HepG2 (cell line): Measurements from ENCODE around the gene LAMB3. TPM values are rescaled to one million over a fixed set of nuclear protein-coding genes. Genes with fewer than 3 reads are reported as not detected.

Source experiments
- ATAC-seq: fragments of 200-7000 bp; cut with Tn5 transposase; 3 replicates; pipeline ENCODE4 v1.9.1; 2020; ENCODE audit warnings: mild to moderate bottlenecking, moderate library complexity
- BruUV-seq: library from RNA; stranded (reverse); fragments of 400-500 nt; replicated peaks from 2 replicates; lab custom pipeline; 2021; lab: Mats Ljungman, UMichigan
- CTCF ChIA-PET: fragments of 300-600 bp; formaldehyde crosslinking; extraction: SDS; loops from one replicate; lab custom pipeline; 2021; ENCODE audit warnings: low total read pairs, inconsistent platforms, low intra/inter-chr PET ratio; lab: Yijun Ruan, JAX
- POLR2A ChIA-PET: fragments of 350-600 bp; sonication (Branson Sonifier 250); formaldehyde crosslinking; loops from one replicate; lab custom pipeline; 2020; ENCODE audit warnings: antibody characterized with exemption, inconsistent platforms; lab: Yijun Ruan, JAX
- DNase-seq: peaks from one replicate; pipeline ENCODE4 v3.0.0-alpha.2; 2015; ENCODE audit warnings: low spot score
- FAIRE-seq: peaks from 3 replicates; lab custom pipeline; 2011; peaks lifted over from hg19 to GRCh38; lab: Jason Lieb, UNC
- H2AFZ ChIP-seq: one replicate; pipeline ENCODE4 v1.6.1; 2011; ENCODE audit warnings: low read length, inconsistent platforms
- H3K27ac ChIP-seq: fragments of 300-600 bp; 3 replicates; pipeline ENCODE4 v1.8.0; 2011; ENCODE audit warnings: mixed run types, mild to moderate bottlenecking, mixed read lengths, low read length, inconsistent platforms; ENCODE audit not compliant: insufficient read depth; ENCODE audit errors: extremely low read length
- H3K27me3 ChIP-seq, 2 experiments: fragments of 200-600 bp in 1 of 2; 2 replicates in 1 of 2; 3 replicates in 1 of 2; pipeline versions ENCODE4 v1.6.0 to v1.8.0; 2011; ENCODE audit warnings: low read length in 2 of 2, mild to moderate bottlenecking in 2 of 2, moderate library complexity in 2 of 2, inconsistent platforms in 1 of 2; ENCODE audit not compliant: insufficient read depth in 2 of 2, control insufficient read depth in 1 of 2
- H3K36me3 ChIP-seq, 2 experiments: fragments of 200-600 bp in 1 of 2; replicated peaks in 1 of 2; 2 replicates in 1 of 2; 3 replicates in 1 of 2; pipeline versions ENCODE4 v1.5.1 to v1.8.0; 2011; ENCODE audit warnings: low read length in 2 of 2, inconsistent platforms in 1 of 2; ENCODE audit not compliant: insufficient read depth in 2 of 2, control insufficient read depth in 1 of 2
- H3K4me1 ChIP-seq: 2 replicates; pipeline ENCODE4 v1.5.1; 2012; ENCODE audit warnings: low read length, inconsistent platforms; ENCODE audit not compliant: insufficient read depth
- H3K4me2 ChIP-seq: 2 replicates; pipeline ENCODE4 v1.6.0; 2011; ENCODE audit warnings: low read depth, low read length, inconsistent platforms
- H3K4me3 ChIP-seq, 3 experiments: fragments of 200-600 bp in 1 of 3; sonication (generic), shearing (Covaris generic) in 1 of 3; replicated peaks in 1 of 3; 2 replicates each; pipeline ENCODE4 v1.5.1; 2011 to 2016; ENCODE audit warnings: low read length in 3 of 3, inconsistent platforms in 2 of 3, low read depth in 2 of 3, mild to moderate bottlenecking in 2 of 3, control low read depth in 1 of 3, mixed read lengths in 1 of 3; ENCODE audit not compliant: insufficient read depth in 1 of 3
- H3K79me2 ChIP-seq: one replicate; pipeline ENCODE4 v1.6.1; 2011; ENCODE audit warnings: low read length, inconsistent platforms; ENCODE audit not compliant: insufficient read depth
- H3K9ac ChIP-seq: 2 replicates; pipeline ENCODE4 v1.6.0; 2011; ENCODE audit warnings: mild to moderate bottlenecking, low read depth, low read length, inconsistent platforms; ENCODE audit not compliant: insufficient read depth
- H3K9me3 ChIP-seq: 2 replicates; pipeline ENCODE4 v1.5.1; 2012; ENCODE audit warnings: mild to moderate bottlenecking, low read length
- H4K20me1 ChIP-seq: 2 replicates; pipeline ENCODE4 v1.6.0; 2011; ENCODE audit warnings: inconsistent platforms, mild to moderate bottlenecking, low read length, moderate library complexity; ENCODE audit not compliant: insufficient read depth
- ATF7-NPFF ChIP-seq: sonication (generic); formaldehyde crosslinking; IDR thresholded peaks from 2 replicates; pipeline ENCODE4 v1.8.1; 2023; ENCODE audit warnings: mild to moderate bottlenecking, low read depth, missing genetic modification reagents, moderate library complexity
- IKZF4 ChIP-seq: sonication (generic); formaldehyde crosslinking; IDR thresholded peaks from 2 replicates; pipeline ENCODE4 v1.5.1; 2020; ENCODE audit warnings: borderline replicate concordance, mild to moderate bottlenecking, low read depth, missing genetic modification reagents; ENCODE audit errors: not compliant biosample characterization
- MXI1 ChIP-seq: IDR thresholded peaks from 3 replicates; pipeline ENCODE4 v1.6.1; 2012; ENCODE audit warnings: low read depth, low read length, inconsistent platforms, borderline replicate concordance
- NFATC3 ChIP-seq: sonication (generic); formaldehyde crosslinking; IDR thresholded peaks from 2 replicates; pipeline ENCODE4 v1.5.1; 2020; ENCODE audit warnings: mild to moderate bottlenecking, missing genetic modification reagents
- SIX4 ChIP-seq: sonication (generic); formaldehyde crosslinking; IDR thresholded peaks from 2 replicates; pipeline ENCODE4 v1.4.0; 2020; ENCODE audit warnings: missing genetic modification reagents
- SP1 ChIP-seq, 2 experiments: fragments of 450-650 bp in 1 of 2; sonication (generic) in 1 of 2; formaldehyde crosslinking in 1 of 2; IDR thresholded peaks; 2 replicates each; pipeline versions ENCODE4 v1.4.0 to v1.6.1; 2016 to 2020; ENCODE audit warnings: missing genetic modification reagents in 1 of 2
- SPEN ChIP-seq: sonication (generic); formaldehyde crosslinking; IDR thresholded peaks from 2 replicates; pipeline ENCODE4 v1.5.1; 2020; ENCODE audit warnings: low read depth, mild to moderate bottlenecking, missing genetic modification reagents
- TBP ChIP-seq: sonication (generic); formaldehyde crosslinking; IDR thresholded peaks from 2 replicates; pipeline ENCODE4 v1.5.0; 2020; ENCODE audit warnings: missing genetic modification reagents
- ZNF329 ChIP-seq: sonication (generic); formaldehyde crosslinking; IDR thresholded peaks from 2 replicates; pipeline ENCODE4 v1.9.0; 2021; ENCODE audit warnings: low read depth, mild to moderate bottlenecking, missing genetic modification reagents
- ZNF660 ChIP-seq: sonication (generic); formaldehyde crosslinking; IDR thresholded peaks from 2 replicates; pipeline ENCODE4 v1.5.1; 2020; ENCODE audit warnings: mild to moderate bottlenecking, low read depth, missing genetic modification reagents, borderline replicate concordance
- ZNF773 ChIP-seq: sonication (generic); formaldehyde crosslinking; IDR thresholded peaks from 2 replicates; pipeline ENCODE4 v1.4.0; 2020; ENCODE audit warnings: missing genetic modification reagents, borderline replicate concordance
- ZNF781 ChIP-seq: sonication (generic); formaldehyde crosslinking; IDR thresholded peaks from 2 replicates; pipeline ENCODE4 v1.5.1; 2020; ENCODE audit warnings: borderline replicate concordance, mild to moderate bottlenecking, missing genetic modification reagents; ENCODE audit errors: not compliant biosample characterization
- ZNF782 ChIP-seq: sonication (generic); formaldehyde crosslinking; IDR thresholded peaks from 2 replicates; pipeline ENCODE4 v1.4.0; 2020; ENCODE audit warnings: missing genetic modification reagents, mild to moderate bottlenecking, borderline replicate concordance
- WGBS: methylation state at CpG from one replicate; pipeline ENCODE4 v1.1.6; 2017; ENCODE audit warnings: low lambda C conversion rate; 5-methylcytosine and 5-hydroxymethylcytosine counted together
- in situ Hi-C: cut with HindIII; loops from 2 replicates; pipeline ENCODE4 v1.10.0; 2017; ENCODE audit warnings: low pct_unique_long_range_greater_than_20kb; ENCODE audit not compliant: extremely low pct_ligation_motif_present
- intact Hi-C: fragments of 100-400 bp; cut with micrococcal nuclease; formaldehyde crosslinking; loops from one replicate; pipeline ENCODE4 v1.10.0; 2022; ENCODE audit not compliant: unreplicated experiment
- polyA plus RNA-seq, 8 experiments: library from polyadenylated mRNA; depleted of rRNA in 3 of 8; stranded (reverse) in 7 of 8; unstranded in 1 of 8; fragments of >200 nt; fragmentation: Illumina TruSeq in 4 of 8; extraction: Trizol in 4 of 8; gene quantifications; 2 replicates each; pipeline versions ENCODE4 v1.2.1 to v1.2.3, GENCODE V29; 2011 to 2016; ENCODE audit warnings: low read depth in 4 of 8, missing spikeins in 1 of 8, mixed read lengths in 1 of 8; ENCODE audit not compliant: insufficient read depth in 1 of 8
- total RNA-seq, 5 experiments: library from RNA; depleted of rRNA; stranded (reverse); fragments of >200 nt; fragmentation: Illumina TruSeq; extraction: Trizol; gene quantifications; 2 replicates each; pipeline ENCODE4 v1.2.3, GENCODE V29; 2016; ENCODE audit warnings: low read depth in 1 of 5
- TF ChIP-seq, protein P1 (sequence below): IDR thresholded peaks from 2 replicates; pipeline ENCODE4 v1.6.1; 2016
- TF ChIP-seq, protein P2 (sequence below): IDR thresholded peaks from 2 replicates; pipeline ENCODE4 v1.6.1; 2016; ENCODE audit warnings: low read depth, borderline replicate concordance

Gene LAMB3
- total and polyA plus RNA-seq, 2 of the 13 experiments (the other 11 are each of a cell fraction or from before 2014, with no cell fraction given) = 0.18 to 0.24 TPM

DNA sequence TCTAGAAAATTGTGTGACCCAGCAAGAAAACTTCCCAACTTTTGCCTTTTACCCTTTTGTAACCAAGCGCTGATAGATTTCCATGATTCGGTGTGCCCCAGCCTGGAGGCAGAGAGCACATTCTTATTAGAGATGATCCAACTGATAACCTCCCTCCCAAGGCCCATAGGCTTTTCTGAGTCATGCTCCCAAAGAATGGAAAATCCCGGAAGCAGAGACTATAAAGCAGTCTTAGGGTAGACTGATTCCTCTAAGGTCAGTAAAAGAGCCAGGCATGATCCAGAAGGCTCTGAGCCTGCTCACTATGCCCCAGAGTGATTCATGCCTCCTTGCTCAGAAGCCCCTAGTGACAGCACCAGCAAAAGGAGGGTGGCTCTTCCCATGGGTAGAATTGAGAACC lies 64.4 kb downstream of the LAMB3 start (continued):
- TF ChIP-seq, protein P1, sequence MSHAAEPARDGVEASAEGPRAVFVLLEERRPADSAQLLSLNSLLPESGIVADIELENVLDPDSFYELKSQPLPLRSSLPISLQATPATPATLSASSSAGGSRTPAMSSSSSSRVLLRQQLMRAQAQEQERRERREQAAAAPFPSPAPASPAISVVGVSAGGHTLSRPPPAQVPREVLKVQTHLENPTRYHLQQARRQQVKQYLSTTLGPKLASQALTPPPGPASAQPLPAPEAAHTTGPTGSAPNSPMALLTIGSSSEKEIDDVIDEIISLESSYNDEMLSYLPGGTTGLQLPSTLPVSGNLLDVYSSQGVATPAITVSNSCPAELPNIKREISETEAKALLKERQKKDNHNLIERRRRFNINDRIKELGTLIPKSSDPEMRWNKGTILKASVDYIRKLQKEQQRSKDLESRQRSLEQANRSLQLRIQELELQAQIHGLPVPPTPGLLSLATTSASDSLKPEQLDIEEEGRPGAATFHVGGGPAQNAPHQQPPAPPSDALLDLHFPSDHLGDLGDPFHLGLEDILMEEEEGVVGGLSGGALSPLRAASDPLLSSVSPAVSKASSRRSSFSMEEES (CRISPR knock-in tag) = no peak
- TF ChIP-seq SP1 (IDR thresholded peaks at IDR 0.05) = no peak
- no peak for TF ChIP-seq SP1 (CRISPR knock-in tag; IDR thresholded peaks at IDR 0.05)
- TF ChIP-seq SIX4 (CRISPR knock-in tag) = no peak

DNA sequence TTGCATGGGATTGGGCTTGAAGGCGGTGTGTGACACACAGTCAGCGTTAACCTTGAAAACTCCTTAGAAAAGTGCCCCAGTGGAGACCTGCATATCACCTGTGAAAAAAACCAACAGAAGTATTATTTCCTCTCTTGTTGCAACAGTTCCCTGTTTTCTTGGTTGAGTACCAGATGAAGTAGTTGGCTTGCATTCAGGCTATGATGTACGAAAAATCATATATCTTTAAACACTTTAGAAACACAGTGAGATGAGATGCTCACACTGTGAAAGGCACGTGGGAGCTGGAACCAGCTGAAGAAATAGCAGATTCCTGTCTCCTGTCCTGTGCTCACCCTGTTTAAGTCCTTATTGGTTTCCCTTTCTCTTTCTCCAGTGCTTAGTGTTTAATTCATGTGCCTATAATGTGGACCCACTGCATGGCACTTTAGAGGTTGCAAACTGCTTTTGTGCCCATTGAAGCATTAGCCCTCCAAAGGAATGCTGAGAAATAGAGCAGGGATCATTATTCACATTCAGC lies 65.9 kb downstream of the LAMB3 start:
- TF ChIP-seq ZNF773 (CRISPR knock-in tag) (no peak), TBP (CRISPR knock-in tag) (no peak), NFATC3 (CRISPR knock-in tag) (no peak), SPEN (CRISPR knock-in tag) (no peak), ZNF782 (CRISPR knock-in tag) (no peak), ZNF781 (CRISPR knock-in tag) (no peak), IKZF4 (CRISPR knock-in tag) (no peak), ATF7-NPFF (CRISPR knock-in tag) (no peak), ZNF329 (no peak), MXI1 (no peak), ZNF660 (CRISPR knock-in tag) (no peak)
- TF ChIP-seq, protein P2, sequence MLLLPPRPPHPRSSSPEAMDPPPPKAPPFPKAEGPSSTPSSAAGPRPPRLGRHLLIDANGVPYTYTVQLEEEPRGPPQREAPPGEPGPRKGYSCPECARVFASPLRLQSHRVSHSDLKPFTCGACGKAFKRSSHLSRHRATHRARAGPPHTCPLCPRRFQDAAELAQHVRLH = no peak
- peaks cover 0 to 5% of the 10 kb centered on the region in 2 experiments; a peak in 1 of 5 replicates for H3K27me3 ChIP-seq
- no TSS peak for BruUV-seq
- H3K79me2 ChIP-seq = no peaks in the 10 kb centered on the region
- in situ Hi-C loops (no loop called here), intact Hi-C loops (no loop called here)
- no peaks in the 10 kb centered on the region for H3K4me1 ChIP-seq
- no peak overlapping the region for H3K4me3 ChIP-seq
- H3K27ac ChIP-seq = no peak overlapping the region
- no peak overlapping the region for H3K4me2 ChIP-seq
- ChIA-PET CTCF (no interaction called here), POLR2A (no interaction called here)
- DNase-seq = no peak
- H3K36me3 ChIP-seq = no peaks in the 10 kb centered on the region
- H2AFZ ChIP-seq = no peak overlapping the region
- ATAC-seq = no peak
- no peaks in the 10 kb centered on the region for H3K9me3 ChIP-seq
- H3K9ac ChIP-seq = no peak overlapping the region
- H4K20me1 ChIP-seq = no peaks in the 10 kb centered on the region
- WGBS = 27% methylated on average over 4 of the region's 4 CpGs
- FAIRE-seq = no peak
